HG02938 (cell line): ENCODE results near the gene LRRC31.

Experiments used
- ATAC-seq: cut with Tn5 transposase; IDR thresholded peaks from one replicate; pipeline ENCODE4 v1.9.1; 2021; ENCODE audit warnings: mild to moderate bottlenecking, moderate library complexity; ENCODE audit not compliant: unreplicated experiment

Gene LRRC31

GRCh38 chr3:169864270-169864669, 5.5 kb downstream of the LRRC31 start:
- ATAC-seq, result no peak

- peak; percentile 66 for ATAC-seq
Measured at GRCh38 chr3:169863458-169863899, 6.3 kb downstream of the LRRC31 start.

- ATAC-seq, result no peak
Measured at GRCh38 chr3:169861871-169862270, 7.9 kb downstream of the LRRC31 start.

GRCh38 chr3:169857811-169858210, 11.9 kb downstream of the LRRC31 start:
- ATAC-seq, result no peak

DNA sequence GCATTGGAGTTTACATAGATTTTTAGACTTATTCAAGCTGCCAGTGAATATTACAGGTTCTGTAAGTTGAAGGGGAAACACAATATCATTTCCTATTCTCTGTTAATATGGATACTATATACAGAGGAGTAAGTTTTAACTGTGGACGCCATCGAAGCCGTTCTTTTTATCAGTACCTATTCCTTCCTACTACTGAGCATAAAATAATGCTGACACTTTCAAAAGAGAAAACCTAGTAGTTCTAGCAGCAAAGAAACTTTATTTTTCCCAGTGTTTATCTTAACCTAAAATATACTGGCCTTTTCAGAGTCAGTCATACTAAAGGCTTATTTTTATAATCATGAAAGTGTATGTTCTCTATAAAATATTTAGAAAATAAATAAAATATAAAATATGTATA, 14.2 kb downstream of the LRRC31 start:
- ATAC-seq, result no peak

DNA sequence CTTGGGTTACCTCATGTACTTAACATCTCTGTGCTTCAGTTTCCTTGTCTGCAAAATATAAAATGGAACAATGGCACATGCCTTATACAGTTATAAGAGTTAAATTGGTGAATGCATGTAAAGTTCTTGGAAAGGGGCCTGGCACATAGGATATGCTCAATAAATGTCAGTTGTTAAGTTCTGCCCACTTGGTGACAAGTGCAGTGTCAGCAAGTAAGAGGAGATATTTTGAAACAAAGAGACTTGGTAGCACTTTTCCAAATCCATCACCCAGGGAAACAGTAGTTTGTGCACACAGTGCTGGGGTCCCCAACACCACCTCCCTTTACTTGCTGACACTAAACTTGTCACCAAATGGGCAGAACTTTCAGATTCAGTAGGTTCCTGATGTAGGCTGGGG, 19.1 kb downstream of the LRRC31 start:
- ATAC-seq, result no peak

DNA sequence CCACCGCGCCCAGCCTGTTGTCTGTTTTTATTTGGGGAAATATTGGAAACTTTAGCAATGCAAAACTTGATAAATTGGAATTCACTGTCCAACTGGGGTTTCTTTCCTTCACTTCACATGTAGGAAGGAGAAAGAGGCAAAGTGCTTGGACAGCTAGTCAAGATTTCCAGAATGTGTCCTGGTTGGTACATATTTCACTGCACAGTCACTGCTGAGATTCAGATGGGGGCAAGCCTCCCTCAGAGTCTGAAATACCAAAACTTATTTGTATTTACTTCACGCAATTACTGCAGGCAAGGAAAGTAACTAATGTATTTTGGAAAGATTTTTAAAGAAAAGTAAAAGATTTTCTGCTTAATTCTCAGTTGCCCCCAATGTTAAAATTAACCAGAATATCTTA, 21.0 kb downstream of the LRRC31 start:
- ATAC-seq, result no peak

DNA sequence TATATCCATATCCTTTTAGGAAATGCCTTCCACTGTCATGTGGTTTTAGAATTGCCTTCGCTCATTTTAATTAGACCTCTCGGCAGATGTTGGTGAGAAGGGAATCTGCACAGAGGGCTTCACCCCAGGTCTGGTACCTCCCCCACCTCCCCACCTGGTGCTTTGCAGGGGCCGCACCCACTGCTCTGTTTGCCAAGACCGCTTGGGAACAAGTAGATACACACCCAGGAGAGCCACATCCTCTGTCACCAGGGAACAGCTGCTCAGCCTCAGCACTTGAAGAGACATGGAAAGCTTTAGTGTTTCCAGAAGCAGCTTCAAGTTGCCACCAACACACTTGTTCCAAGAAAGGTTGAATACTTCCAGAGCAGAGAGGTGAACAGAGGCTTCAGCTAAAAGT, 21.8 kb downstream of the LRRC31 start:
- ATAC-seq, result no peak

DNA sequence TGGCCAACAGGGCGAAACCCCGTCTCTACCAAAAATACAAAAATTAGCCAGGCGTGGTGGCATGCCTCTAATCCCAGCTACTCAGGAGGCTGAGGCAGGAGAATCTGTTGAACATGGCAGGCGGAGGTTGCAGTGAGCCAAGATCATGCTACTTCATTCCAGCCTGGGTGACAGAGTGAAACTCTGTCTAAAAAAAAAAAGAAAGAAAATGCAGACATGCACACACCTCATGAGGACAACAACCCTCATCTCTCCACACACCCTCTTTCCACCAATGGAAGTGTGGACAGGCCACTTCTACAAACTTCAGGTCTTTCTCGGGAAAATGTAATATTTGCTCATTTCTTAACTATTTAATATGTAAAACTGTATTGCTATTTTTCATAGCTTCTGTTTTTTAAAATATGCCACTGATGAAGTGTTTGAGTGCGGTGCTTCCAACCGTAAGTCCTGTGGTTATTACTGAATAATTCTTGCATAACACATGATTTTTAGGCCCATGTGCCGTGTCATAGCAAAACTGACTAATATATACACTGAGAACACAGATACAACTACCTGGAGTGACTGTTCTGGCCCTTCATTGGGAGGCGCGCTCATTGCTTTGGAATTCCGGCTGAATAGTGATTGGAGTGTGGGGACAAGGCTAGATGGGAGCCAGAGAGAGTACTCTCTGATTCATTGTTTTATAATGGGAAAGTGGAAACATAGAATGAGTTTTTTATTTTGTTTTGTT, 23.1 kb downstream of the LRRC31 start:
- peak; percentile 97 for ATAC-seq

- ATAC-seq, result no peak
Measured at GRCh38 chr3:169842960-169843359, 26.8 kb downstream of the LRRC31 start.

GRCh38 chr3:169841171-169841570, 28.6 kb downstream of the LRRC31 start:
- ATAC-seq, result peak; percentile 51

GRCh38 chr3:169838511-169839030, 31.2 kb downstream of the LRRC31 start:
- ATAC-seq, result no peak

DNA sequence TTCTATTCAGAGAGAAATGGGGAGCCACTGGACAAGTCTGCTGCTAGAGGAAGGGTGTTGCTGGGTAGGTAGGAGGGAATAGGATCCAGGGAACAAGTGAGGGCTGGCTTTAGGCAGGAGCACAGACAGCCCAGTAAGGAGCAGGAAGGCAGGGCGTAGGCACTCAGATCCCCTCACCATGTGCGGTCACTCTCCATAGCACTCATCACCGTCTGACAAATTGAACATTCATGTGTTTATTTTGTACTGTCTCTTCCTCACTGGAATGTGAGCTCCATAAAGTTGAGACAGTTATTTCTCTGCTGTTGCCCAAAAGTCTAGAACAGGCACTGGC, 32.8 kb downstream of the LRRC31 start:
- ATAC-seq, result no peak

DNA sequence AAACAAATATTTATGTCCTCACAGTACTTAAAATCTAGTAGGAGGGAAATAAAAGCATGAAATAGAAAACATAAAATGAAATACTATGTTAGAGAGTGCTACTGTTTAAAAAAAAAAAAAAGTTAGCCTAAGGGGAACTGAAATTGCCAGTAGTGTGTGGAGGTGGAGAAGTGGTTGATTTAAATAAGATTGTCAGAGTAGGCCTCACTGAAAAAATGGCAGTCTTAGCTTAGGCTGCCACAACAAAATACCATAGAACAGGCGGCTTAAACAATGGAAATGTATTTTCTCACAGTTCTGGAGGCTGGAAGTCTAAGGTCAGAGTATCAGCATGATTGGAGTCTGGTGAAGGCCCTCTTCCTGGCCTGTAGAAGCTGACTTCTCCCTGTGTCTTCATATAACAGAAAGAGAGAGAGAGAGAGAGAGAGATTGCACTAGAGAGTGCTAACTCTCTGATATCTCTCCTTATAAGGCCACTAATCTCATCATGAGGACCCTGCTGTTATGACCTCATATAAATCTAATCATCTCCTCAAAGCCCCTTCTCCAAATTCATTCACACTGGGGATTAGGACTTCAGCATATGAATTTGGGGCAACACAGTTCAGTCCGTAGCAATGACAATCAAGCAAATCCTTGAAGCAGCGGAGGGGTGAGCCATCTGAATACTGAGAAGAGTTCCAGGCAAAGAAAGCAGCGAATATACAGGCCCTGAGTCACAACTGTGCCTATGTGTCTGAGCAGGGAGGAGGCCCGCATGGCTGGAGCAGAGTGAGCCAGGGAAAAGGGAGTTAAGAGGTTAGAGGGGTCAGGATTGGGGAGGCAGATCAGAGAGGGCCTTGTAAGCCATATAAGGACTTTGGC, 33.4 kb downstream of the LRRC31 start:
- ATAC-seq, result peak; percentile 91

DNA sequence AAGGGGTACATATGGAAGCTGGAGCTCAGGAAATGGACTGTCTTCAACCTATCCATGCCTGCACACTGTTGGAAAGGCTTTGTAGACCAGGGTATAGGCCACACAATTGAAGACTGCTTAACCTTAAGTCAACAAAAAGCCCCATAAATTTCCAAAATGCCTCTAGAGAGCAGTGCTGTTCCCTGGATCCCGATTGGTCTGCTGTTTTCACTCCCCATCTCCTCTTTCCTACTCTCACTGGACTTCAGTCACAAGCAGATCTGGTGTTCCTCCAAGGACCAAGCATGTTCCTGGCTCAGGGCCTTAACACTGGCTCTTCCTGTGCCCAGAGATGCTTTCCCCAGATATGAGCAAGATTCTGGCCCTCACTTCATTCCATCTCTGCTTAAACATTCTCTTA, 34.2 kb downstream of the LRRC31 start:
- no peak for ATAC-seq

DNA sequence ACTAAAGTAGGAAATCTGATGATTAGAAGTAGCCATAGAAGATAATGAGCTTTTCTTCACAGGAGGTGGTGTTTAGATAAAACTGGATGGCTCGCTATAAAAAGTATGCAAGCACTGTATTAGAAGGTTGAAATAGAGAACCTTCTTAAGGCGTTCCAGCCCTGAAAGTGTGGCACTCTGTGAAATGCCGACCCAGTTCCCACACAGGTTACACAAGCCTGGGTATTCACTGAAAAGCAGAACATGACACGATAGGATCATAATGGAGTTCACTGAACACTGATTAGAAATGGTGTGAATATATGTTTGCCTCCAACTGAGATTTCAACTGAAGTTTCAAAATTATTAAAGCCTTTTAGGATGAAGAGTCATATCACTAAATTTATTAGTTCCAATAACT, 42.0 kb downstream of the LRRC31 start:
- no peak for ATAC-seq

GRCh38 chr3:169825316-169825715, 44.4 kb downstream of the LRRC31 start:
- ATAC-seq, result no peak

DNA sequence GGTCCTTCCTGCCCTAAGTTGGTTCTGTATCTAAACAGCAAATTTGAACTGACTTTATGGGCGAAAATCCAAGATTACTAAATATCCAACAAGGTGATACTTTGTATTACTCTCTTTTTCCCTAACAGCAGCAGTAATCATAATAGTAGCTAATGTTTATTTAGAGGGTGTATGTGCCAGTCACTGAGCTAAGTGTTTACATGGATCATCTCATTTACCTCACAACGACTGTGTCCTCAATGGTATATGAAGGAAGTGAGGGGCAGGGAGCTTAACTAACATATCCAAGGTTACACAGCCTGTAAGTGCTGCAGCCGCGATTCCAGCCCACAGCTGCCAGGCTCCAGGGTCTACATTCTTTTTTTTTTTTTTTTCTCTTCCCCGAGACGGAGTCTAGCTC, 46.8 kb downstream of the LRRC31 start:
- ATAC-seq, result no peak

GRCh38 chr3:169822540-169822939, 47.2 kb downstream of the LRRC31 start:
- ATAC-seq, result no peak

GRCh38 chr3:169822091-169822490, 47.6 kb downstream of the LRRC31 start:
- no peak for ATAC-seq

DNA sequence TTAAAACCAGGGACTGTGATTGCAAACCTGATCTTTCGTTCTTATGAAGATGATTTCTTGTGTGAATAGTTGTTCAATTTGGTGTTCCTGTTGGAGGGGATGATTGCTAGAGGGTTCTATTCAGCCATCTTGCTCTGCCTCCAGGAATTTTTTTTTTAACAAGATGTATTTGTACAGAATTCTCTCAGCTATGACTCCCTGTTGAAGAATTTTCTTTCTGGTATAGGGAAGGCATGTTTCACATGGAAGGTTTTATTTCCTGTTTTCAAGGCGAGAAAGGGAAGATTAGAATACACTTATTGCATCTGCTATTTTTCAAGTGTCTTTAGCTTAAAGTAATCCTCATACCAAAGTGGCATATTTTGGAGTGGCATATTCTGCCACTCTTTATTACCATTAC, 51.4 kb downstream of the LRRC31 start:
- no peak for ATAC-seq

DNA sequence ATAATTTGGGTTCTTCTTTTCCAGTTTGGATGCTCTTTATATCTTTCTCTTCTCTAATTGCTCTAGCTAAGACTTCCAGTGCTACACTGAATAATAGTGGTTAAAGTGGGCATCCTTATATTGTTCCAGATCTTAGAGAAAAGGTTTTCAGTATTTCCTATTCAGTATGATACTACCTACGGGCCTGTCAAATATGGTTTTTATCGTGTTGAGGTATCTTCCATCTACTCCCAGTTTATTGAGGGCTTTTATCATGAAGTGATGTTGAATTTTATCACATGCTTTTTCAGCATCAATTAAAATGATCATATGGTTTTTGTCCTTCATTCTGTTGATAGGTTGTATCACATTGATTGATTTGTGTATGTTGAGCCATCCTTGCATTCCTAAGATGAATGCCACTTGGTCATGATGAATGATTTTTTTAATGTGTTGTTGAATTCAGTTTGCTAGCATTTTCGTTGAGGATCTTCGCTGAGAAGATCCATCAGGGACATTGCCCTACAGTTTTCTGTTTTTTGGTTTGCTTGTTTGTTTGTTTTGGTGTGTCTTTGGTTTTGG, 54.1 kb downstream of the LRRC31 start:
- ATAC-seq, result no peak
